Testis (tissue), 3 donors: ENCODE data around the gene DMGDH. TPM values are rescaled to one million over a fixed set of nuclear protein-coding genes. Genes with fewer than 3 reads are reported as not detected.

Experiments
- DNase-seq: peaks from one replicate; pipeline ENCODE4 v3.0.0-alpha.2; 2019
- H3K27ac ChIP-seq, 2 donors: fragments of 200-600 bp; sonication (generic); one replicate each; pipeline ENCODE4 v1.5.1; 2019
- H3K27me3 ChIP-seq: fragments of 200-600 bp; sonication (generic); one replicate; pipeline ENCODE4 v1.5.1; 2019
- H3K36me3 ChIP-seq: fragments of 200-600 bp; sonication (generic); one replicate; pipeline ENCODE4 v1.5.1; 2017; ENCODE audit warnings: low read depth; ENCODE audit errors: missing control alignments
- H3K4me1 ChIP-seq: fragments of 200-600 bp; sonication (generic); one replicate; pipeline ENCODE4 v1.5.1; 2019
- H3K4me3 ChIP-seq, 2 donors: fragments of 200-600 bp; sonication (generic); one replicate each; pipeline ENCODE4 v1.5.1; 2017 to 2019
- H3K9me3 ChIP-seq: fragments of 200-600 bp; sonication (generic); one replicate; pipeline ENCODE4 v1.5.1; 2017
- CTCF ChIP-seq, 3 experiments: fragments of 450-650 bp in 2 of 3; fragments of 200-600 bp in 1 of 3; sonication (generic) in 1 of 3; IDR thresholded peaks; one replicate each; pipeline ENCODE4 v1.5.1; 2016 to 2019; ENCODE audit warnings: antibody characterized with exemption in 3 of 3, mild to moderate bottlenecking in 2 of 3, moderate library complexity in 1 of 3
- POLR2A ChIP-seq: fragments of 450-650 bp; IDR thresholded peaks from one replicate; pipeline ENCODE4 v1.6.1; 2017; ENCODE audit warnings: antibody characterized with exemption, mild to moderate bottlenecking, moderate library complexity
- WGBS, 2 donors: methylation state at CpG; one replicate each; pipeline ENCODE4 v1.1.5; 2018; 5-methylcytosine and 5-hydroxymethylcytosine counted together
- intact Hi-C: fragments of 100-400 bp; cut with DNase I; formaldehyde crosslinking; loops from one replicate; pipeline ENCODE4 v1.15.1; 2023; ENCODE audit warnings: low total_unique reads
- polyA plus RNA-seq: library from polyadenylated mRNA; stranded (reverse); fragments of 350-450 nt; fragmentation: Illumina TruSeq; extraction: RNeasy Lipid Tissue Mini Kit (QIAGEN cat#74804); gene quantifications from one replicate; pipeline ENCODE4 v1.2.3, GENCODE V29; 2014; ENCODE audit warnings: low read depth, low replicate concordance; ENCODE audit not compliant: insufficient read depth
- total RNA-seq, 2 donors: library from RNA; depleted of rRNA; stranded (reverse); fragments of >200 nt; gene quantifications; one replicate each; pipeline ENCODE4 v1.2.3, GENCODE V29; 2016

DMGDH gene
- total and polyA plus RNA-seq, 3 donors from 2014 or later: 3.8 to 18.0 (median 6.8) TPM

GRCh38 chr5:79109527-79110492, 40.3 kb upstream of the DMGDH start:
- 51 to 59% methylated on average over 15 of the region's 15 CpGs for WGBS, 2 donors
- Histone ChIP-seq H3K4me1 (peaks cover 7% of the 10 kb centered on the region), H3K9me3 (no peaks in the 10 kb centered on the region), H3K4me3 (no peak overlapping the region), H3K27ac (no peak overlapping the region), H3K27me3 (no peaks in the 10 kb centered on the region), H3K36me3 (no peaks in the 10 kb centered on the region)
- peak; percentile 34 for DNase-seq
- TF ChIP-seq CTCF (IDR thresholded peaks at IDR 0.05): peak in 1 of 3 experiments; percentile 18
- TF ChIP-seq POLR2A: no peak
- intact Hi-C loops: no loop called here

- DNase-seq: no peak
- no peak for TF ChIP-seq POLR2A
- no peak for TF ChIP-seq CTCF (IDR thresholded peaks at IDR 0.05)
- no peak overlapping the region for H3K4me3 ChIP-seq
- H3K36me3 ChIP-seq: no peaks in the 10 kb centered on the region
- H3K9me3 ChIP-seq: no peaks in the 10 kb centered on the region
- intact Hi-C loops: no loop called here
- no peaks in the 10 kb centered on the region for H3K27me3 ChIP-seq
- WGBS, 2 donors: 66 to 83% methylated on average over 7 to 8 of the region's 8 CpGs
- H3K4me1 ChIP-seq: peaks cover 7% of the 10 kb centered on the region
- H3K27ac ChIP-seq: no peak overlapping the region
Observed at GRCh38 chr5:79108792-79109191, 39.3 kb upstream of the DMGDH start.

- intact Hi-C loops: no loop called here
- Histone ChIP-seq H3K27ac (no peak overlapping the region), H3K36me3 (no peaks in the 10 kb centered on the region), H3K27me3 (no peaks in the 10 kb centered on the region), H3K4me1 (peaks cover 7% of the 10 kb centered on the region), H3K9me3 (no peaks in the 10 kb centered on the region), H3K4me3 (no peak overlapping the region)
- no peak for DNase-seq
- TF ChIP-seq CTCF (IDR thresholded peaks at IDR 0.05) (no peak), POLR2A (no peak)
- 64 to 66% methylated on average over 3 of the region's 3 CpGs for WGBS, 2 donors
Observed at GRCh38 chr5:79108086-79108485, 38.6 kb upstream of the DMGDH start.

DNA sequence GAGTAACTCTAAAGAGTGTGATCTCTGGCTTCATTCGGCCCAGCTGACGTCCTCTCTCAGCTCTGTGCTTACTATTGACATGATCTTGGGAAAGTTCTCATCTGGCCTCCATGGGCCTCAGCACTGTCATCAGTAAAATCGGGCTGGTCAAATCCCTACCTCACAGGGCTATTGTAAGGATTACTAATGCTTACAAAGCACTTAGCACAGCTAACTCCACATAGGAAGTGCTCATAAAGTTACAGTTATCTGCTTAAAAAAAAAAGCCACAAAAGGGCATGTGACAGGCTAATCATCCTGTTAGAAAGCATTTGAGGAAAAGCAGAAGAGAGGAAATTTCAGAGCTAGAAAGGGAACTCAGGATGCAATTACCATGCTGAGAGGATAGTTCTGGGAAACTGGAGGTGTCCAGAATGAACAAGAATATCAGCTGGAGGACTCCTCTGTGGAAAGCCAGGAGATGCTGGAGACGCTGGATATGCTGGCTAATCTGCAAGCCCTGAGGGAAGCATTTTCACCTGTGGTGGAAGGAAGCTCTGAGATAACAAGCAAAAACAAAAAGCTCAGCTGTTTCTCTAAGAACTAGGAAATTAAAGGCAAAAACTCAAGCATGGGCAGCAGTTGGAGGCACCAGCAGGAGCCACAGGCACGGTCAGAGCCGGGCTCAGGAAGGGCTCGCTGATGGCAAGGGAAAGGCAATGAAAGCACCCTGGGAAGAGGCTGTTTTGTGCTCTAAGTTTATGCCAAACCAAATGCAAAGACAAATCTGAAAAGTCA, 37.7 kb upstream of the DMGDH start:
- H3K27me3 ChIP-seq: no peaks in the 10 kb centered on the region
- 60 to 72% methylated on average over 7 of the region's 7 CpGs for WGBS, 2 donors
- H3K9me3 ChIP-seq: no peaks in the 10 kb centered on the region
- TF ChIP-seq POLR2A (no peak), CTCF (IDR thresholded peaks at IDR 0.05) (no peak)
- DNase-seq: no peak
- no peak overlapping the region for H3K4me3 ChIP-seq
- H3K36me3 ChIP-seq: no peaks in the 10 kb centered on the region
- H3K27ac ChIP-seq: no peak overlapping the region
- H3K4me1 ChIP-seq: peaks cover 7% of the 10 kb centered on the region
- intact Hi-C loops: no loop called here
